ENCODE measurements around the gene ZBTB3. TPM values are rescaled to one million over a fixed set of nuclear protein-coding genes. Genes with fewer than 3 reads are reported as not detected.

The ZBTB3 gene
- total and polyA plus RNA-seq, 2 of the 8 experiments (the other 6 are each of a cell fraction or from before 2014, with no cell fraction given): 30.2 to 76.9 TPM

- TF ChIP-seq RAD21 (IDR thresholded peaks at IDR 0.05 in 1 of 2, conservative IDR thresholded peaks at IDR 0.05 in 1 of 2; ENCODE audit: low read depth in 2 of 2, low read length in 2 of 2) (no peak), FOSL1 (IDR thresholded peaks at IDR 0.05; ENCODE audit: insufficient read depth, low read depth, low read length) (no peak), NANOG (IDR thresholded peaks at IDR 0.05; ENCODE audit: insufficient read depth, low read depth, low read length, poor library complexity, severe bottlenecking) (no peak), HDAC2 (IDR thresholded peaks at IDR 0.05; ENCODE audit: borderline replicate concordance in 1 of 2, low read depth in 2 of 2, low read length in 2 of 2) (no peak), MAFK (IDR thresholded peaks at IDR 0.05; ENCODE audit: low read depth, low read length) (no peak), TCF12 (IDR thresholded peaks at IDR 0.05; ENCODE audit: low read depth, low read length) (no peak), CHD7 (IDR thresholded peaks at IDR 0.05; ENCODE audit: insufficient replicate concordance, low read length) (no peak), SP1 (IDR thresholded peaks at IDR 0.05; ENCODE audit: low read depth, low read length) (peak; percentile 95), YY1 (IDR thresholded peaks at IDR 0.05; ENCODE audit: low read depth, low read length) (no peak), SIN3A (conservative IDR thresholded peaks at IDR 0.05 in 1 of 2, IDR thresholded peaks at IDR 0.05 in 1 of 2; ENCODE audit: low read depth in 1 of 2, low read length in 2 of 2) (no peak), CEBPB (IDR thresholded peaks at IDR 0.05; ENCODE audit: low read depth, low read length) (peak; percentile 65; the same call in 1 of the 2 replicates)
These were observed 26.1 kb downstream of the ZBTB3 start (continued) for GRCh38 chr11:62727872-62728170.
